Gastroesophageal sphincter (tissue), 3 donors: ENCODE results near the gene UBE2Q1.

Source experiments
- CTCF ChIP-seq, 4 experiments: fragments of 200-600 bp in 2 of 4; fragments of 450-650 bp in 2 of 4; sonication (generic) in 1 of 4; IDR thresholded peaks; one replicate each; pipeline ENCODE4 v1.5.1; 2017 to 2019; ENCODE audit warnings: antibody characterized with exemption in 4 of 4, mild to moderate bottlenecking in 2 of 4, moderate library complexity in 2 of 4
- EP300 ChIP-seq: sonication (generic); formaldehyde crosslinking; IDR thresholded peaks from one replicate; pipeline ENCODE4 v1.6.1; 2017; ENCODE audit warnings: antibody characterized with exemption, mild to moderate bottlenecking
- POLR2A ChIP-seq, 2 donors: fragments of 450-650 bp; IDR thresholded peaks; one replicate each; pipeline ENCODE4 v1.6.1; 2017; ENCODE audit warnings: antibody characterized with exemption in 2 of 2, mild to moderate bottlenecking in 2 of 2, moderate library complexity in 1 of 2
- POLR2AphosphoS5 ChIP-seq: sonication (generic); formaldehyde crosslinking; IDR thresholded peaks from one replicate; pipeline ENCODE4 v1.6.1; 2017; ENCODE audit warnings: antibody characterized with exemption

GRCh38 chr1:154571964-154572288 lies 13.5 kb upstream of the UBE2Q1 start:
- TF ChIP-seq CTCF (IDR thresholded peaks at IDR 0.05) (no peak), POLR2A (IDR thresholded peaks at IDR 0.05) (no peak), POLR2AphosphoS5 (no peak), EP300 (no peak)
